Naive thymus-derived CD8-positive, alpha-beta T cell (primary cell): ENCODE data around the gene TMEM250. TPM values are rescaled to one million over a fixed set of nuclear protein-coding genes. Genes with fewer than 3 reads are reported as not detected.
A peak's percentile ranks its signal among the peaks of the same experiment; 100 is the strongest.

Source experiments
- ATAC-seq, 2 donors: fragments of 150-1000 bp; cut with Tn5 transposase in 1 of 2; sonication (Bioruptor Pico), chemical (Tn5 transposase) in 1 of 2; 1 replicate in 1 of 2; 2 replicates in 1 of 2; pipeline ENCODE4 v1.10.0; 2021; ENCODE audit warnings: mild to moderate bottlenecking in 2 of 2, moderate library complexity in 2 of 2
- POLR2A ChIA-PET: fragments of 350-600 bp; sonication (Branson Sonifier 250); formaldehyde crosslinking; loops from one replicate; lab custom pipeline; 2021; ENCODE audit warnings: antibody characterized with exemption; lab: Charles Lee
- DNase-seq, 10 donors: peaks; one replicate each; pipeline versions ENCODE4 v3.0.0 to v3.0.0-alpha.2; 2020 to 2022
- H3K27ac Mint-ChIP-seq, 10 donors: one replicate each; pipeline ENCODE4 v1.8.0; 2020 to 2022; ENCODE audit warnings: mild to moderate bottlenecking in 10 of 10, mixed read lengths in 10 of 10, moderate library complexity in 4 of 10, inconsistent platforms in 1 of 10
- H3K27me3 Mint-ChIP-seq, 5 donors: one replicate each; pipeline ENCODE4 v1.8.0; 2021 to 2022; ENCODE audit warnings: mixed read lengths in 5 of 5
- H3K36me3 Mint-ChIP-seq, 3 donors: one replicate each; pipeline ENCODE4 v1.8.0; 2020 to 2022; ENCODE audit warnings: mixed read lengths in 3 of 3, mild to moderate bottlenecking in 2 of 3, inconsistent platforms in 1 of 3
- H3K4me1 Mint-ChIP-seq, 4 donors: one replicate each; pipeline ENCODE4 v1.8.0; 2021 to 2022; ENCODE audit warnings: mixed read lengths in 4 of 4
- H3K4me3 Mint-ChIP-seq, 10 donors: one replicate each; pipeline ENCODE4 v1.8.0; 2020 to 2022; ENCODE audit warnings: mild to moderate bottlenecking in 10 of 10, mixed read lengths in 10 of 10, moderate library complexity in 6 of 10, inconsistent platforms in 1 of 10
- H3K9me3 Mint-ChIP-seq, 9 donors: one replicate each; pipeline ENCODE4 v1.8.0; 2020 to 2022; ENCODE audit warnings: mixed read lengths in 9 of 9, mild to moderate bottlenecking in 3 of 9, inconsistent platforms in 1 of 9, moderate library complexity in 1 of 9
- polyA plus RNA-seq, 3 donors: library from polyadenylated mRNA; unstranded; fragments of 300-500 nt; fragmentation: Illumina TruSeq; gene quantifications; one replicate each; pipeline ENCODE4 v1.2.3, GENCODE V29; 2021
- total RNA-seq, 8 experiments: library from RNA in 2 of 8; stranded (reverse) in 2 of 8; gene quantifications; one replicate each; pipeline ENCODE4 v1.2.3 and lab custom pipeline; 2021 to 2026

The TMEM250 gene
- total and polyA plus RNA-seq, 5 experiments from 2014 or later: 38.1 to 51.7 (median 39.1) TPM

- peak overlapping the region in 2 of 10 donors; percentile 36 to 56 for H3K27ac Mint-ChIP-seq
- H3K27me3 Mint-ChIP-seq: no peaks in the 10 kb centered on the region
- peaks cover 0 to 2% (median 0%) of the 10 kb centered on the region in 3 donors for H3K36me3 Mint-ChIP-seq
- POLR2A ChIA-PET: interaction anchor here (0.9 kb wide), 1 partner anchor 31 kb away, joined by 3 read pairs; the partner anchor contains the start of gene TMEM250
- H3K9me3 Mint-ChIP-seq: no peaks in the 10 kb centered on the region
- DNase-seq (peak in 1 of 10 donors; percentile 45), ATAC-seq (no peak)
- H3K4me3 Mint-ChIP-seq: no peak overlapping the region
- peaks cover 11 to 31% (median 28%) of the 10 kb centered on the region in 4 donors for H3K4me1 Mint-ChIP-seq
Measured at GRCh38 chr9:136086951-136087740, 31.5 kb downstream of the TMEM250 start.

GRCh38 chr9:136086213-136086881 is 32.3 kb downstream of the TMEM250 start:
- H3K27me3 Mint-ChIP-seq: no peaks in the 10 kb centered on the region
- H3K27ac Mint-ChIP-seq: peak overlapping the region in 1 of 10 donors; percentile 62
- ATAC-seq (no peak), DNase-seq (peak in 1 of 10 donors; percentile 52)
- H3K4me1 Mint-ChIP-seq: peaks cover 9 to 31% (median 25%) of the 10 kb centered on the region in 4 donors
- POLR2A ChIA-PET: interaction anchor here (0.8 kb wide), 1 partner anchor 23 kb away, joined by 3 read pairs; no protein-coding TSS in a partner anchor
- no peak overlapping the region for H3K4me3 Mint-ChIP-seq
- H3K36me3 Mint-ChIP-seq: peaks cover 0 to 2% (median 0%) of the 10 kb centered on the region in 3 donors
- no peaks in the 10 kb centered on the region for H3K9me3 Mint-ChIP-seq

GRCh38 chr9:136085815-136086212 is 32.9 kb downstream of the TMEM250 start:
- H3K9me3 Mint-ChIP-seq: no peaks in the 10 kb centered on the region
- no peak for ATAC-seq
- H3K27ac Mint-ChIP-seq: no peak overlapping the region
- H3K4me1 Mint-ChIP-seq: peaks cover 9 to 31% (median 26%) of the 10 kb centered on the region in 4 donors
- no peaks in the 10 kb centered on the region for H3K27me3 Mint-ChIP-seq
- peaks cover 0 to 2% (median 0%) of the 10 kb centered on the region in 3 donors for H3K36me3 Mint-ChIP-seq
- H3K4me3 Mint-ChIP-seq: no peak overlapping the region
- DNase-seq: no peak
- POLR2A ChIA-PET: interaction anchor here (0.8 kb wide), 1 partner anchor 23 kb away, joined by 3 read pairs; no protein-coding TSS in a partner anchor

- no peak overlapping the region for H3K27ac Mint-ChIP-seq
- peaks cover 9 to 23% (median 20%) of the 10 kb centered on the region in 4 donors for H3K4me1 Mint-ChIP-seq
- H3K4me3 Mint-ChIP-seq: peak overlapping the region in 1 of 10 donors; percentile 6
- H3K9me3 Mint-ChIP-seq: no peaks in the 10 kb centered on the region
- POLR2A ChIA-PET: no interaction called here
- H3K36me3 Mint-ChIP-seq: peaks cover 0 to 2% (median 0%) of the 10 kb centered on the region in 3 donors
- peak in 1 of 10 donors; percentile 55 for DNase-seq
- peak in 1 of 2 donors; percentile 30 for ATAC-seq
- no peaks in the 10 kb centered on the region for H3K27me3 Mint-ChIP-seq
Measured at GRCh38 chr9:136084063-136084944, 34.4 kb downstream of the TMEM250 start.

GRCh38 chr9:136083558-136084062 is 35.1 kb downstream of the TMEM250 start:
- H3K27me3 Mint-ChIP-seq: no peaks in the 10 kb centered on the region
- no peaks in the 10 kb centered on the region for H3K9me3 Mint-ChIP-seq
- H3K36me3 Mint-ChIP-seq: peaks cover 0 to 2% (median 0%) of the 10 kb centered on the region in 3 donors
- no peak for ATAC-seq
- H3K4me1 Mint-ChIP-seq: peaks cover 10 to 28% (median 19%) of the 10 kb centered on the region in 4 donors
- POLR2A ChIA-PET: no interaction called here
- H3K27ac Mint-ChIP-seq: no peak overlapping the region
- H3K4me3 Mint-ChIP-seq: no peak overlapping the region
- DNase-seq: peak in 1 of 10 donors; percentile 55

- H3K9me3 Mint-ChIP-seq: no peaks in the 10 kb centered on the region
- no peak for ATAC-seq
- peaks cover 0 to 2% (median 0%) of the 10 kb centered on the region in 3 donors for H3K36me3 Mint-ChIP-seq
- POLR2A ChIA-PET: interaction anchor here (0.5 kb wide), 1 partner anchor 30 kb away, joined by 4 read pairs; no protein-coding TSS in a partner anchor
- H3K27ac Mint-ChIP-seq: peak overlapping the region in 1 of 10 donors; percentile 11
- peaks cover 10 to 28% (median 18%) of the 10 kb centered on the region in 4 donors for H3K4me1 Mint-ChIP-seq
- no peaks in the 10 kb centered on the region for H3K27me3 Mint-ChIP-seq
- no peak overlapping the region for H3K4me3 Mint-ChIP-seq
- peak in 1 of 10 donors; percentile 60 for DNase-seq
Measured at GRCh38 chr9:136082496-136083361, 35.9 kb downstream of the TMEM250 start.

GRCh38 chr9:136081826-136082495 is 36.7 kb downstream of the TMEM250 start:
- Mint-ChIP-seq H3K27me3 (no peaks in the 10 kb centered on the region), H3K36me3 (peaks cover 0 to 4% (median 2%) of the 10 kb centered on the region in 3 donors), H3K4me3 (no peak overlapping the region), H3K9me3 (no peaks in the 10 kb centered on the region), H3K27ac (no peak overlapping the region), H3K4me1 (peaks cover 10 to 34% (median 19%) of the 10 kb centered on the region in 4 donors)
- DNase-seq (peak in 1 of 10 donors; percentile 48), ATAC-seq (no peak)
- POLR2A ChIA-PET: interaction anchor here (0.5 kb wide), 1 partner anchor 31 kb away, joined by 4 read pairs; no protein-coding TSS in a partner anchor

GRCh38 chr9:136081113-136081825 is 37.4 kb downstream of the TMEM250 start:
- Mint-ChIP-seq H3K27me3 (peaks cover 0 to under 1% (median 0%) of the 10 kb centered on the region in 5 donors), H3K9me3 (no peaks in the 10 kb centered on the region), H3K27ac (no peak overlapping the region), H3K4me1 (peaks cover 10 to 32% (median 21%) of the 10 kb centered on the region in 4 donors), H3K36me3 (peaks cover 0 to 4% (median 2%) of the 10 kb centered on the region in 3 donors), H3K4me3 (no peak overlapping the region)
- DNase-seq (peak in 1 of 10 donors; percentile 62), ATAC-seq (no peak)
- POLR2A ChIA-PET: no interaction called here

- Mint-ChIP-seq H3K4me1 (peaks cover 16 to 38% (median 26%) of the 10 kb centered on the region in 4 donors), H3K36me3 (peaks cover 0 to 6% (median 4%) of the 10 kb centered on the region in 3 donors), H3K27me3 (peaks cover 0 to 2% (median 0%) of the 10 kb centered on the region in 5 donors), H3K9me3 (no peaks in the 10 kb centered on the region), H3K4me3 (no peak overlapping the region), H3K27ac (peak overlapping the region in 2 of 10 donors; percentile 28 to 37)
- POLR2A ChIA-PET: no interaction called here
- ATAC-seq (no peak), DNase-seq (peak in 1 of 10 donors; percentile 51)
Measured at GRCh38 chr9:136080716-136081112, 38.0 kb downstream of the TMEM250 start.

GRCh38 chr9:136079916-136080246 is 38.8 kb downstream of the TMEM250 start:
- Mint-ChIP-seq H3K27me3 (peaks cover 0 to 2% (median 0%) of the 10 kb centered on the region in 5 donors), H3K4me1 (peaks cover 16 to 42% (median 32%) of the 10 kb centered on the region in 4 donors), H3K36me3 (peaks cover 0 to 6% (median 4%) of the 10 kb centered on the region in 3 donors), H3K27ac (peak overlapping the region in 1 of 10 donors; percentile 28), H3K4me3 (no peak overlapping the region), H3K9me3 (no peaks in the 10 kb centered on the region)
- POLR2A ChIA-PET: no interaction called here
- no peak for ATAC-seq
- DNase-seq: peak in 1 of 10 donors; percentile 19
